Mucosa of stomach (tissue), 1 donor: ENCODE measurements around the gene CYP27C1.
"Not testable (repeated sequence)": the region's sequence is repeated elsewhere in the genome, so short reads cannot be mapped to it uniquely, and the experiment has no call there.

Experiments used
- H3K27me3 ChIP-seq: one replicate; pipeline ENCODE4 v1.7.0; 2013; ENCODE audit warnings: mild to moderate bottlenecking, low read length; ENCODE audit not compliant: control insufficient read depth, insufficient read depth
- H3K36me3 ChIP-seq: one replicate; pipeline ENCODE4 v1.7.0; 2013; ENCODE audit warnings: low read length; ENCODE audit not compliant: control insufficient read depth, insufficient read depth
- H3K4me1 ChIP-seq: one replicate; pipeline ENCODE4 v1.7.0; 2013; ENCODE audit warnings: mild to moderate bottlenecking, low read length; ENCODE audit not compliant: control insufficient read depth, insufficient read depth
- H3K4me3 ChIP-seq: one replicate; pipeline ENCODE4 v1.7.0; 2013; ENCODE audit warnings: low read length
- H3K9ac ChIP-seq: one replicate; pipeline ENCODE4 v1.7.0; 2013; ENCODE audit warnings: mild to moderate bottlenecking, low read length, moderate library complexity
- H3K9me3 ChIP-seq: one replicate; pipeline ENCODE4 v1.7.0; 2013; ENCODE audit warnings: mild to moderate bottlenecking, low read length, moderate library complexity; ENCODE audit not compliant: control insufficient read depth
- donor health status: Pancreatic carcinoma.

CYP27C1 gene

GRCh38 chr2:127220102-127220767 lies at the start of gene CYP27C1:
CYP27C1 (minus strand) TSS chr2:127220299; CDS start chr2:127220270, 29 bp downstream.
- Histone ChIP-seq H3K4me1 (peaks cover 8% of the 10 kb centered on the region), H3K9me3 (no peaks in the 10 kb centered on the region), H3K36me3 (no peaks in the 10 kb centered on the region), H3K4me3 (no peak within 1 kb of the TSS), H3K27me3 (peaks cover 43% of the 10 kb centered on the region), H3K9ac (no peak within 1 kb of the TSS)

GRCh38 chr2:127261804-127262406 lies 41.8 kb upstream of the CYP27C1 start:
- Histone ChIP-seq H3K9me3 (no peaks in the 10 kb centered on the region), H3K9ac (no peak overlapping the region), H3K4me1 (no peaks in the 10 kb centered on the region), H3K36me3 (peaks cover 7% of the 10 kb centered on the region), H3K27me3 (no peaks in the 10 kb centered on the region), H3K4me3 (no peak overlapping the region)

GRCh38 chr2:127259355-127259754 lies 39.3 kb upstream of the CYP27C1 start:
- no peaks in the 10 kb centered on the region for H3K27me3 ChIP-seq
- no peak overlapping the region for H3K4me3 ChIP-seq
- no peaks in the 10 kb centered on the region for H3K9me3 ChIP-seq
- peaks cover 7% of the 10 kb centered on the region for H3K36me3 ChIP-seq
- H3K9ac ChIP-seq: no peak overlapping the region
- no peaks in the 10 kb centered on the region for H3K4me1 ChIP-seq

GRCh38 chr2:127256866-127257265 lies 36.8 kb upstream of the CYP27C1 start:
- Histone ChIP-seq H3K36me3 (peaks cover 7% of the 10 kb centered on the region), H3K4me3 (no peak overlapping the region), H3K9me3 (no peaks in the 10 kb centered on the region), H3K4me1 (no peaks in the 10 kb centered on the region), H3K27me3 (no peaks in the 10 kb centered on the region), H3K9ac (no peak overlapping the region)

GRCh38 chr2:127256381-127256780 lies 36.3 kb upstream of the CYP27C1 start:
- no peaks in the 10 kb centered on the region for H3K9me3 ChIP-seq
- H3K27me3 ChIP-seq: no peaks in the 10 kb centered on the region
- no peak overlapping the region for H3K4me3 ChIP-seq
- no peak overlapping the region for H3K9ac ChIP-seq
- no peaks in the 10 kb centered on the region for H3K4me1 ChIP-seq
- H3K36me3 ChIP-seq: peaks cover 7% of the 10 kb centered on the region

GRCh38 chr2:127255721-127256120 lies 35.6 kb upstream of the CYP27C1 start:
- no peaks in the 10 kb centered on the region for H3K27me3 ChIP-seq
- H3K4me3 ChIP-seq: no peak overlapping the region
- H3K9me3 ChIP-seq: no peaks in the 10 kb centered on the region
- no peaks in the 10 kb centered on the region for H3K4me1 ChIP-seq
- H3K36me3 ChIP-seq: peaks cover 7% of the 10 kb centered on the region
- no peak overlapping the region for H3K9ac ChIP-seq

GRCh38 chr2:127255146-127255545 lies 35.0 kb upstream of the CYP27C1 start:
- Histone ChIP-seq H3K4me1 (no peaks in the 10 kb centered on the region), H3K36me3 (peaks cover 2% of the 10 kb centered on the region), H3K4me3 (no peak overlapping the region), H3K27me3 (no peaks in the 10 kb centered on the region), H3K9ac (no peak overlapping the region), H3K9me3 (no peaks in the 10 kb centered on the region)

GRCh38 chr2:127254386-127254981 lies 34.4 kb upstream of the CYP27C1 start:
- no peaks in the 10 kb centered on the region for H3K9me3 ChIP-seq
- H3K9ac ChIP-seq: no peak overlapping the region
- no peaks in the 10 kb centered on the region for H3K36me3 ChIP-seq
- H3K4me3 ChIP-seq: no peak overlapping the region
- no peaks in the 10 kb centered on the region for H3K4me1 ChIP-seq
- H3K27me3 ChIP-seq: no peaks in the 10 kb centered on the region

- not testable (repeated sequence) for H3K36me3 ChIP-seq, H3K9me3 ChIP-seq, H3K4me3 ChIP-seq, H3K4me1 ChIP-seq, H3K9ac ChIP-seq, H3K27me3 ChIP-seq
These were observed 21.1 kb upstream of the CYP27C1 start for GRCh38 chr2:127241184-127241583.

- Histone ChIP-seq H3K36me3 (no peaks in the 10 kb centered on the region), H3K4me1 (no peaks in the 10 kb centered on the region), H3K9me3 (no peaks in the 10 kb centered on the region), H3K4me3 (no peak overlapping the region), H3K9ac (no peak overlapping the region), H3K27me3 (no peaks in the 10 kb centered on the region)
These were observed 19.3 kb upstream of the CYP27C1 start for GRCh38 chr2:127239395-127239794.

GRCh38 chr2:127237768-127238167 lies 17.7 kb upstream of the CYP27C1 start:
- H3K9me3 ChIP-seq, H3K4me3 ChIP-seq, H3K27me3 ChIP-seq, H3K36me3 ChIP-seq, H3K9ac ChIP-seq, H3K4me1 ChIP-seq: not testable (repeated sequence)

- Histone ChIP-seq H3K27me3 (no peaks in the 10 kb centered on the region), H3K9me3 (no peaks in the 10 kb centered on the region)
These were observed 15.1 kb upstream of the CYP27C1 start for GRCh38 chr2:127235082-127235702.

More at GRCh38 chr2:127235082-127235702, 15.1 kb upstream of the CYP27C1 start:
- no peak overlapping the region for H3K9ac ChIP-seq
- no peak overlapping the region for H3K4me3 ChIP-seq
- H3K36me3 ChIP-seq: no peaks in the 10 kb centered on the region
- H3K4me1 ChIP-seq: no peaks in the 10 kb centered on the region
